Vagina (tissue), 2 donors: ENCODE results near the gene HDAC7.

Experiments
- POLR2A ChIP-seq, 2 donors: fragments of 450-650 bp; IDR thresholded peaks; one replicate each; pipeline ENCODE4 v1.6.1; 2017; ENCODE audit warnings: antibody characterized with exemption in 2 of 2, mild to moderate bottlenecking in 2 of 2, moderate library complexity in 2 of 2
- POLR2AphosphoS5 ChIP-seq, 2 donors: sonication (generic); formaldehyde crosslinking; IDR thresholded peaks; one replicate each; pipeline ENCODE4 v1.9.0; 2017; ENCODE audit warnings: antibody characterized with exemption in 2 of 2, mild to moderate bottlenecking in 2 of 2, low read depth in 1 of 2; ENCODE audit not compliant: insufficient read depth in 1 of 2
- TF ChIP-seq, protein P1 (sequence below), 3 experiments: fragments of 450-650 bp in 2 of 3; fragments of 200-600 bp in 1 of 3; sonication (generic) in 1 of 3; IDR thresholded peaks; one replicate each; pipeline ENCODE4 v1.5.1; 2017 to 2019; ENCODE audit warnings: antibody characterized with exemption in 3 of 3, mild to moderate bottlenecking in 2 of 3, moderate library complexity in 2 of 3

DNA sequence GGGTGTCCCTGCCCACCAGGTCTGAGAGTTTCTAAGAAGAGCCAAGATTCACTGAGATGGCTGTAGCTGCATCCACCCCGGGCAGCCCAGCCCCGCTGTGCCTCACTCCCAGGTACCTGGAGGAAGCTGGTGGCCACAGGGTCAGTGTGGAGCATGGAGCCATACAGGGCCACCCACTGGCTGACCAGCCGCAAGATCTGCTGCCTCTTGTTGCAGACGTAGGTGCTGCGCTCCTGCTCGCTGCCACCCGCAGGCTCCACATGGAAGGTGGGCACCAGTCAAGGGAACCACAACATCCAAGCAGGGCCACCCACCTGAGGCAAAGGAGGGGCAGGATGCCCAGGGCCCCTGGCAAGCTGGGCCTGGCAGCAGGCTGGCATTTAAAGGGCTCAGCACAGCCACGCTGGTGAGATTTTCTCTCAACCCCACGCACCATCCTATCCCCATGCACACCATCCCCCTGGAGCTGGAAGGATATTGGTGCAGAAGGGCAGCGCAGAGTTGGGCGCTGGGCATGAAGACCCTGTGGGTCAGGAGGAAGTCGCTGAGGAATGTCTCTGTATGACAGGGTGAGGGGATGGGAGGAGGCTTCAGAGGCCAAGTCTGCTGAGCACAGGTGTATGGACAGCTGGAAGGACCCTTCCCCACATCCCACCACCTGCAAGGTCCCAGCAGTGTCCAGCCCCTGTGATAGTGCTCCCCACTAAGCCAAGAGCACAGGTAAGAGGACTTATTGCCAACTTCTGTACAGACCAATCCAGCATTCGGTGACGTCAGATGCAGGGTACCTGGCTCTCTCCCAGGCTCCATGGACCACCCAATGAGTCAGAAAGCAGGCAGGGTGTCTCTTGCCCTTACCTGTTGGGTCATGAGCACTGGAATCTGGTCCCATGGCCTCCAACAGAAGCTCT lies 71.9 kb downstream of the HDAC7 start:
- TF ChIP-seq, protein P1, sequence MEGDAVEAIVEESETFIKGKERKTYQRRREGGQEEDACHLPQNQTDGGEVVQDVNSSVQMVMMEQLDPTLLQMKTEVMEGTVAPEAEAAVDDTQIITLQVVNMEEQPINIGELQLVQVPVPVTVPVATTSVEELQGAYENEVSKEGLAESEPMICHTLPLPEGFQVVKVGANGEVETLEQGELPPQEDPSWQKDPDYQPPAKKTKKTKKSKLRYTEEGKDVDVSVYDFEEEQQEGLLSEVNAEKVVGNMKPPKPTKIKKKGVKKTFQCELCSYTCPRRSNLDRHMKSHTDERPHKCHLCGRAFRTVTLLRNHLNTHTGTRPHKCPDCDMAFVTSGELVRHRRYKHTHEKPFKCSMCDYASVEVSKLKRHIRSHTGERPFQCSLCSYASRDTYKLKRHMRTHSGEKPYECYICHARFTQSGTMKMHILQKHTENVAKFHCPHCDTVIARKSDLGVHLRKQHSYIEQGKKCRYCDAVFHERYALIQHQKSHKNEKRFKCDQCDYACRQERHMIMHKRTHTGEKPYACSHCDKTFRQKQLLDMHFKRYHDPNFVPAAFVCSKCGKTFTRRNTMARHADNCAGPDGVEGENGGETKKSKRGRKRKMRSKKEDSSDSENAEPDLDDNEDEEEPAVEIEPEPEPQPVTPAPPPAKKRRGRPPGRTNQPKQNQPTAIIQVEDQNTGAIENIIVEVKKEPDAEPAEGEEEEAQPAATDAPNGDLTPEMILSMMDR (IDR thresholded peaks at IDR 0.05), result no peak
- no peak for TF ChIP-seq POLR2A (IDR thresholded peaks at IDR 0.05)
- TF ChIP-seq POLR2AphosphoS5 (IDR thresholded peaks at IDR 0.05; ENCODE audit: insufficient read depth in 1 of 2, low read depth in 1 of 2), result no peak
